SK-N-SH (cell line): ENCODE data around the gene LRRC75A.

Source experiments
- CTCF ChIP-seq: fragments of 200-600 bp; sonication (generic); IDR thresholded peaks from 2 replicates; pipeline ENCODE4 v1.6.1; 2017; ENCODE audit warnings: antibody characterized with exemption, mild to moderate bottlenecking, moderate library complexity
- EP300 ChIP-seq, 2 experiments: IDR thresholded peaks; 2 replicates each; pipeline versions ENCODE4 v1.4.0 to v1.6.1; 2012; ENCODE audit warnings: borderline replicate concordance in 1 of 2, low read depth in 1 of 2, low read length in 1 of 2
- EZH2phosphoT487 ChIP-seq: fragments of 200-600 bp; sonication (generic); IDR thresholded peaks from 2 replicates; pipeline ENCODE4 v1.6.1; 2017; ENCODE audit warnings: low read depth, mixed run types, mild to moderate bottlenecking, antibody characterized with exemption, moderate library complexity, borderline replicate concordance
- FOSL2 ChIP-seq: IDR thresholded peaks from 2 replicates; pipeline ENCODE4 v1.4.0; 2012; ENCODE audit warnings: low read depth, mild to moderate bottlenecking, moderate library complexity, borderline replicate concordance
- POLR2AphosphoS5 ChIP-seq: IDR thresholded peaks from 2 replicates; pipeline ENCODE4 v1.6.1; 2012; ENCODE audit warnings: low read depth, low read length
- REST ChIP-seq: IDR thresholded peaks from 2 replicates; pipeline ENCODE4 v1.6.1; 2012; ENCODE audit warnings: mild to moderate bottlenecking, low read depth, low read length, moderate library complexity
- SIN3A ChIP-seq: IDR thresholded peaks from 2 replicates; pipeline ENCODE4 v1.6.1; 2012; ENCODE audit warnings: low read depth, mild to moderate bottlenecking, low read length, moderate library complexity, borderline replicate concordance
- TEAD4 ChIP-seq: IDR thresholded peaks from 2 replicates; pipeline ENCODE4 v1.4.0; 2012; ENCODE audit warnings: mild to moderate bottlenecking, borderline replicate concordance; ENCODE audit not compliant: insufficient read depth
- ZBTB33 ChIP-seq: IDR thresholded peaks from 2 replicates; pipeline ENCODE4 v1.4.0; 2012; ENCODE audit warnings: low read depth, borderline replicate concordance
- TF ChIP-seq, protein P1 (sequence below): IDR thresholded peaks from 2 replicates; pipeline ENCODE4 v1.4.0; 2012; ENCODE audit warnings: low read depth

DNA sequence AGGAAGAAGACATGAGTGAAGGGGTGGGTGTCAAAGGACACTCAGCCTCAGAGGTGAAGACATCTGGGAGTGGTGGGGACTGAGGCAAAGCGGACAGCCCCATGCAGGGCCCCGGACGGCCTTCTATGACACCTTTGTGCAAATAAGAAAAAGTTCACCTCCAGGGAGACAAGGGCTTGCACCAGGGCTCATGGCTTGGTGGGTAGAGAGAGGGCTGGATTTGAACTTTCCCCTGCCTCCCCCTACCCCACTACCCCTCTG, 30.5 kb downstream of the LRRC75A start:
- TF ChIP-seq CTCF (no peak), SIN3A (no peak), REST (no peak), EZH2phosphoT487 (no peak), POLR2AphosphoS5 (no peak), ZBTB33 (no peak), FOSL2 (no peak), EP300 (IDR thresholded peaks at IDR 0.05; ENCODE audit: borderline replicate concordance in 1 of 2, low read depth in 1 of 2, low read length in 1 of 2) (no peak), TEAD4 (no peak)
- TF ChIP-seq, protein P1, sequence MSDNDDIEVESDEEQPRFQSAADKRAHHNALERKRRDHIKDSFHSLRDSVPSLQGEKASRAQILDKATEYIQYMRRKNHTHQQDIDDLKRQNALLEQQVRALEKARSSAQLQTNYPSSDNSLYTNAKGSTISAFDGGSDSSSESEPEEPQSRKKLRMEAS, result no peak
